HG02623 (cell line): ENCODE measurements around the gene ITGA3.

Source experiments
- ATAC-seq: cut with Tn5 transposase; IDR thresholded peaks from one replicate; pipeline ENCODE4 v1.9.1; 2021; ENCODE audit warnings: moderate library complexity; ENCODE audit not compliant: unreplicated experiment

The ITGA3 gene

DNA sequence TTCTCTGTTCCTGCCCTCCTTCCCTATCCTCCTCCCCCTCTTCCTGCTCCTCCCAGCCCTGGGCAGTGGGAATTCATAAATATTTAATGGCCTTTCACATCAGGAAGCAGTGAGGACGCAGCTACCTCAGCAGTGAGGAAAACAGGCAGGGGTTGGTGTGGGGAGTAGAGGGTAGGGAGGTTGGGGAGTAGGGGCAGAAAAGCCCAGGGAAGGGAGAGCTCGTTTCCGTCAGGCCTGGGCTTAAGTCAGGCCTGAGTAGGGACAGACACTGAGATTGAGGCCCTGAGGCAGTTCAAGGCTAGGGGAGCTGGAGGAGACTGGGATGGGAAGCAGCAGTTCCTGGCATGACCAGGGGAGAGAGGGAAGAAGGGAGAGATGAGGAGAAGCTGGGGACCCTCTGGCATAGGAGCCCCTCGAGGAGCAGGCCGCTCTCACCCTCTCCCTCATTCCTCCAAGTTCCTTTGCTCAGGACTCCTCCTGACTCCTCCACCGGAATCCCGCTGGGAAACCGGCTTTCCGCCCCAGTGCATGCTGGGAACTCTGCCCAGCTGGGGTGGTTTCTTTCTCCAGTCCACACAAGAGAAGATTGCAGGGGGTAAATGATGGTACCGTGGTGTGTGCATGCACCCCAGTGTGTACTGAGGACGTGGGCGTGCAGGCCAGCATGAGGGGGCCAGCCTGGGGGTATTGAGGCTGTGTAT is 67.9 kb downstream of the ITGA3 start:
- ATAC-seq: no peak

DNA sequence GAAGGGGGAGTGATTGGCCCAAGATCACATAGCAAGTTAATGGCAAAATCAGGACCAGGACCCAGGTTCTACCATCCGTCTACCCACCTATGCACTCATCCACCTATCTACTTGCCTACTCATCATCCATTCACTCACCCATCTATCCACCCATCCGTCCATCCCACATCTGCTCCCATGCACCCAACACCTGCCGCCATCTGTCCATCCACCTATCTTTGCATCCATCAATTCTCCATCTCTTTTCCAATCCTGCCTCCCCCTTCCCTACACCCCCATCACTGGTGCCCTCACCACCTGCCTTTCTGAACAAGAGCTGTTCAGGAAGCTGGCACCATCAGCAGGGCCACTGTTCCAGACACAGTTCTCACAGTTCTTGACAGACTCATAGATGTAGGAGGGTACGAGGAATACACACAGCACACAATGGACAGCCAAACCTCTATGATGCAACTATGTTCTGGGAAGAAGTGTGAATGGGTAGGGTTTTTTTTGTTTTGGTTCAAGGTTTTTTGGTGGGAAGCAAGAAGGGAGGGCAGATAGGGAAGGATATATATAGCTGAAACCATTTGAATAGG is 69.6 kb downstream of the ITGA3 start:
- ATAC-seq: no peak

DNA sequence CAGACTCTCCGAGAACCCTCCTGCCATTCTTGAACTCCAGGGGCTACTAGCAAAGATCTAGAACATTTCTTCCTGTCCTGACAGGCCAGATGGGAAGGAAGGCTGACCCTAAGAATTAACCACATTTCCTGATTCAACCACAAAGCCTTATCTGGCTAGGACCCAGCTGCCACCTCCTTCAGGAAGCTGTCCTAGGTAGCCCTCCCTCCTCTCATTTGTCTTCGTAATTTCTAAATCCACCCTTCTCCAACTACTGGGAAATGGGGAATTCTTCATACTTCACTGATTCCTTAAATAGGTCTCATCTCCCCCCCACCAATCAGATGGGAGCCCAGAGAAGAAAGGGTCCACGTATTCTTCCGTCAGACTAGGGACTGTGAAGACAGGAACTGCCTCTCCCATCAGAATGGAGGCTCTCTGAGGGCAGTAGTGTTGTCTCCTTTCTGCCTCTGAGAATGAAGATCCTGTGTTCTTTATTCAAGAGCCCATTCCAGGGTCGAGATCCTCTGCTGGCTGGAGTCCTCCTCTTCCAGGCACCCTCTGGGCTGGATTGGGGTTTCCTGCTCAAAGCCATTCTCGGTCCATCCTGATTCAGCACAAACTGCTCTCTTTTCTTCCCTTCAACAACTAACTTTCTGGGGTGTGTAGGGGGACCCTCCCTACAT is 71.9 kb downstream of the ITGA3 start:
- ATAC-seq: no peak

GRCh38 chr17:50128441-50129352 is 72.8 kb downstream of the ITGA3 start:
- ATAC-seq: no peak

- no peak for ATAC-seq
Observed at GRCh38 chr17:50129353-50129727, 73.4 kb downstream of the ITGA3 start.

GRCh38 chr17:50129728-50130558 is 74.0 kb downstream of the ITGA3 start, which contains the start of gene SAMD14:
SAMD14 (minus strand) TSS chr17:50130160; CDS start chr17:50124959, 5,201 bp downstream.
- no peak for ATAC-seq

DNA sequence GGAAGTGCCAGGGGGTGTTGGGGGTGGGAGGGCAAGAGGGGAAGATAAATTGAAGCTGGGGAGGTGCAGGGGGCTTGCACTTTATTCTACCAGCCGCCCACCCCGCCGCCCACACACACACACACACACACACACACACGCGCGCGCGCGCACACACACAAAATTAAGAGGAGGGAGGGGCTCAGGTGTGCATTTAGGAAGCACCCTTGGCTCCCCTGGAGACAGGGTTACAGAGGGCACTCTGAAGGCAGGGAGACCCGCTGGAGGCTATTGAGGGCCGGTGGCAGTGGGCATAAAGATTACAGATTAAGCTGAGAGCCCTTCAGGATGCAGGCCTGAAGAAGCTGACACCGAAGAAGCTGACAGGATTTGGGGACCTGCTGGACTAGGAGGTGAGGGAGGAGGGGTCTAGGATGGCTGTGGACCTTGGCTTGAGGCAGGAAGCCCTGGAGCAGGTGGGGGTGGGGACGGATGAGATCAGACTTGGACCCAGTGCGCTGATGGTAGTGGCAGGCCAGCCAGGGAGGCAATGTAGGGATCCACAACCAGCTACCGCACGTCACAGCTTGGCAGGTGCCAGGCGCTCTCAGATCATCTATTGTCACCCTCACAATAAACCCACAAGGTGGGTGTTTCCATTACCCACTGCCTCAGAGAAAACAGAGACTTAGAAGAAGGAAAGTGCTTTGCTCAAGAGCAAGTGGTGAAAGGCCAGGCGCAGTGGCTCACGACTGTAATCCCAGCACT is 74.8 kb downstream of the ITGA3 start:
- ATAC-seq: no peak

DNA sequence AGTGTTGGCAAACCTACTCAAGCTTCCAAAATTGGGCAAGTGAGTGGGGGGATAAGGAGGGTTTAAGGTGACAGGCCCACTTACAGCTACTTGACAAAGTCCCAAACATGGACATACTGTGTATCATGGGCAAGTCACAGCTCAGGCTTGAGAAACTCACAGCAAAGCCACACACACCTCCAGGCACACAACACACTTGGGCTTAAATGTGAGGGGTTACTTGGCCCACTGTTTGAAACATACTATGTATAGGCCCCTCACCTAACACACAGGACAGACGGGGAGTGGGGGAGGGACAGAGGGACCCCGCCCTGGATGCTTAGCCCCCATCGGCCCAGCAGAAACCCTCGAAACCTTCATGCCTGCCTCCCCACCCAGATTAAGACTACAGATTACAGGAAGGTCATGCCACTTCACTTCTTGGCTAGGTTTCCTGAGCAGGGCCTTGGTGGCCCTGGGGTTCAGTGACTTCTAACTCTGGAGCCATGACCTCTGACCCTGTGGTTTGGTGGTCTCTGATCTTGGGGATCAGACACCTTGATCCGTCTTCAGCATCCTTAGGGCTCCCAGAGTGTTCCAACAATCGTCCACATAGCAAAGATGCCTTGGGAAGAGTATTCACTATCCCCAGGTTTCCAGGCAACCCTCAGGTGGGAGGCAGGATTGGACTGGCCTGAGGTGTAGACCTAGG is 76.3 kb downstream of the ITGA3 start:
- no peak for ATAC-seq

DNA sequence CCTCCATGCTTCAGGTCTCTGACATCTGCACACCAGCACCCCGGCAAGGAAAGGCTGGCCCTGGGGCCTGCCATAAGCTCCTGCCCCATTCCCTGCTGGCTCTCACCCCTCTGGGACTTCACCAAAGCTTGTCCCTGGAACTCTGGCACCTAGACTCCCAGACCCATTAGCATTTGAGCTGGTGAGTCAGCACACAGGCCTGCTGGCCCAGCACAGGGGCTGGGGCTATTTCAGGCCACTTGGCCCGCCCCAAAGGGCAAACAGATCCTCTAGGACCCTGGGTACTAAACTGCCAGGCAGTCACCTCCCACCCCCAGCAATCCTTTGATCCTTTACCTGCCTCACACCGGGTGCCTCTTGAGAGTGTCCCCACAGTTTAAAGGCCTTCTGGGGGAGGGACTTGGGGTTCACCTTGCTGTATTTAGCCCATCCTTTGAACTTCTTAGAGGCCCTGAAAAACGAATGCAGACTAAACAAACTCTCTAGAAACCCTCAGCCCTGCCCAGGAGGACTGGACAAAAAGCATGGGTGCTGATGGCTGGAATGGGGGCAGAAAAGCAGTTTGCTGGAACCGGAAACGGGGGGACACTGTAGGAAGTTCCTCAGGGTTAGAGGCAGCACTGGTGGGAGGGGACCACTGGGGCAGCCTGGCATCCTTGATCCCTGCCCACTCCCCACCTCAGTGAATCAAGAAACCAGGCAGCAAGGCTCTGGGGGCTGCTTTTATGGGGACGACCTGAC is 77.3 kb downstream of the ITGA3 start:
- ATAC-seq: no peak

GRCh38 chr17:50133769-50134099 is 77.8 kb downstream of the ITGA3 start:
- ATAC-seq: no peak

DNA sequence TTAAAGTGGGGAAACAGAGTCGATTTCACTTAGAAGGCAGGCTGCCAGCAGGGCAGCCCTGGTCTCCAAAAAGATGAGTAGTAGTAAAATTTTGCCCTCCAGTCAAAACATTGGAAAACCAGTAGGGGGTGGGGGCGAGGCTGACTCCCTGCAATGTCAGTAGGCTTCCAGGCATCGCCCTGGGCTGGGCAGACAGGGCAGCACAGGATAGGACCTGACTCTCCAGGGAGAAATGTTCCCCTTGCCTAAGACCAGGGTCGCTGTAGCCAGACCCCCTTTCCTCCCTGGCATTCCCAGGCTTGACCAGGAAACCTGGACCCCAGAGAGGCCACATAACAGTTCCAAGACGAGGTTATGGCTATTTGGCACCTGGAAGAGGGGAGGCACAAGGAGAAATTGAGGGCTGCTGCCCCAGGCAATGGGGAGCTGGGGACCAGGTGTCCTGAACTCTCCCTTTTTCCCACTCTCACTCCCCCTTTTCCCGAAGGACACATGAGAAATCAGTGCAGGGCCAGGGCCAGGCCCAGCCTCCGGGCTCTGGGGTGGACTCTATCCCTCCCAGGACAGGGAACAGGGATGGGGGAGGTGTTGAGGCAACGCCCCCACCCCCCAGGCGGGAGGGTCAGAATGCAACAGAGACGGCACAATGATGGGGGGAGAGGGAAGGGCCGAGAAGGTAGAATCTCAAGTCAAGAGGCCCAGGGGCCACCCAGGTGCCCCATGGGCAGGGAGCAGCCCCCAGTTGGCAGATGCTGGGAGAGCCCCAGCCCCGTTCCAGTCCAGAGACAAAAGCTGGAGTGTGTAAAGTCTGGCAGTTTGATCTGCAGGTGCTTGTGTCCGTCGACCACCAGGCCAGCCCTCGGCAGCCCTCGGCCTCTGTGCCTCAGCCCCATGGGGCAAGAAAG is 78.5 kb downstream of the ITGA3 start:
- ATAC-seq: no peak

- no peak for ATAC-seq
Observed at GRCh38 chr17:50135316-50136095, 79.6 kb downstream of the ITGA3 start.

GRCh38 chr17:50136096-50136687 is 80.3 kb downstream of the ITGA3 start:
- no peak for ATAC-seq

GRCh38 chr17:50137042-50137441 is 81.1 kb downstream of the ITGA3 start:
- no peak for ATAC-seq

DNA sequence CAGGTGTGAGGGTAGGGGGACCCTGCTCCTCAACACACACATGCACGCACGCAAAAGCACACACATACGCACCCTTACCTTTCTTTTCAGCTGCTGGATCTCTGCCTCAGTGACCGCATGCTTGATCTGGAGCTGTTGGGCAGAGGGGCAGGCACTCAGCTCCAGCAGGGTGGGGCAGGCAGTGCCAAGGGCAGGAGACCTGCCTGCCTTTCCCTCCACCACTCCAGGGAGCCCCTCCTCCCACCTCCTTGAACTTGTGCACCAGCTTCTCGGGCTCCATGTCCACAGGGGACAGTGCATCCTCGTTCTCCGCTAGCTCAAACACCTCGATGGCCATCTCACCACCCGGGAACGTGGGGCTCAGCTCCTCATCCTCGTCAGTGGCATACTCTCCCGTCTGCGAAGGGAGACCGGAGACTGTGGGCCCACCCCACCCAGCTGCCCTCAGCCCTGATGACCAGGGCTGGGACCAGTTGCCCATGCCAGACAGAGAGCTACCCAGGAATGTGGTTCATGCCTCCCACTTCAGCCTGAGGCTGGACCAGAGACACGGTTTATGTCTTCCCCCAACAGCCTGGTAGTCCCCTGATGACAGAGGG is 83.4 kb downstream of the ITGA3 start:
- ATAC-seq: no peak
